ENCODE measurements around the gene FARP1.

- TF ChIP-seq CTCF (conservative IDR thresholded peaks at IDR 0.05) (no peak), ZFX (IDR thresholded peaks at IDR 0.05) (no peak)
These were observed 147.4 kb downstream of the FARP1 start for GRCh38 chr13:98290261-98290660.

Data from C4-2B (cell line).